ENCODE results near the gene CASZ1.

DNA sequence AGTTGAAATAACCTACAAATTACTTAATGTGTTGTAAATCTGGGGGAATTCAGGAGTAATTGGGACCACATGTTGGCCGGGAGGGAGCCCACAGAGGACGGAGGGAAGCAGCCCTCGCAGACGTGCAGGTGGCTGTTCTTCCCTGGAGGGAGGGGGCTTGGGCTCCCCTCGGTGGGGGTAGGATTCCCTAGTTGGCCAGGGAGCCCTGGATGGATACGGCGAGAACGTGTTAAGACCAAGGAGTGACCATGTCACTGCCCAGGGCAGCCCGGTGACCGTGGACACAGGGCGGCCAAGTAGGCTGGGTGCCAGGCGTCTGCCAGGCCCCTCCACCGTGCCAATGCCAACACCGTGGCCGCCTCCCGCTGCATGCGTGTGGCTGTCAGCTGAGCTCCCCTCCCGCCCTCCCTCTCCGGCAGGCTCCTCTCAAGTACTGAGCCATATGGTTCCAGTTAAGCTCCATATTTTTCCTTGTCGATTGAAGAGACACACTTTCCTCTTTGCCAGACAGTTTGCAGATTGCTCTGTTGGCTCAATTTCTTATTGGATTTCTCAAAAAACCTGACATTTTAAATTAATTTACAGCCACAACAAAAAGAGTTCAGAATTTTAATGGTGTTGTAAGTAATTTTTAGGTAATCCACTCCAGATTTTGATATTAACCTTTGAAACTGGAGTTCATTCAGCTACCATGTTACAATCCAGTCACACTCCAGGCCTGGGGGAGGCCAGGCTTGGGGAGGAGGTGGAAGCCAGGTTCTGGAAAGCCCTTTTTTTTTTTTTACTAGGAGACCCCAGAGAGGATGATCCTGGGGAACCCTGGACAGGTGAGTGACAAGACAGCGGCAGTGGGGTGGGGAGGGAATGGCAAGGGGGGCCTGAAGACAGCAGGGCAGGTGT, 71.2 kb downstream of the CASZ1 start:
- TF ChIP-seq, protein P1, sequence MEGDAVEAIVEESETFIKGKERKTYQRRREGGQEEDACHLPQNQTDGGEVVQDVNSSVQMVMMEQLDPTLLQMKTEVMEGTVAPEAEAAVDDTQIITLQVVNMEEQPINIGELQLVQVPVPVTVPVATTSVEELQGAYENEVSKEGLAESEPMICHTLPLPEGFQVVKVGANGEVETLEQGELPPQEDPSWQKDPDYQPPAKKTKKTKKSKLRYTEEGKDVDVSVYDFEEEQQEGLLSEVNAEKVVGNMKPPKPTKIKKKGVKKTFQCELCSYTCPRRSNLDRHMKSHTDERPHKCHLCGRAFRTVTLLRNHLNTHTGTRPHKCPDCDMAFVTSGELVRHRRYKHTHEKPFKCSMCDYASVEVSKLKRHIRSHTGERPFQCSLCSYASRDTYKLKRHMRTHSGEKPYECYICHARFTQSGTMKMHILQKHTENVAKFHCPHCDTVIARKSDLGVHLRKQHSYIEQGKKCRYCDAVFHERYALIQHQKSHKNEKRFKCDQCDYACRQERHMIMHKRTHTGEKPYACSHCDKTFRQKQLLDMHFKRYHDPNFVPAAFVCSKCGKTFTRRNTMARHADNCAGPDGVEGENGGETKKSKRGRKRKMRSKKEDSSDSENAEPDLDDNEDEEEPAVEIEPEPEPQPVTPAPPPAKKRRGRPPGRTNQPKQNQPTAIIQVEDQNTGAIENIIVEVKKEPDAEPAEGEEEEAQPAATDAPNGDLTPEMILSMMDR (IDR thresholded peaks at IDR 0.05) = no peak
- no peak for TF ChIP-seq ZFX (IDR thresholded peaks at IDR 0.05; ENCODE audit: borderline replicate concordance)
